ENCODE measurements around the gene SPRING1.

GRCh38 chr12:116766285-116766684 is 28.4 kb upstream of the SPRING1 start:
- TF ChIP-seq CTCF (IDR thresholded peaks at IDR 0.05) (no peak), POLR2A (IDR thresholded peaks at IDR 0.05) (no peak)
